HepG2 (cell line): ENCODE measurements around the gene RNF126. TPM values are rescaled to one million over a fixed set of nuclear protein-coding genes. Genes with fewer than 3 reads are reported as not detected.

Experiments
- ARID2 ChIP-seq: sonication (generic); formaldehyde crosslinking; IDR thresholded peaks from 2 replicates; pipeline ENCODE4 v1.8.1; 2022; ENCODE audit warnings: mild to moderate bottlenecking, missing genetic modification reagents, borderline replicate concordance
- ARNTL ChIP-seq: sonication (generic); formaldehyde crosslinking; IDR thresholded peaks from 2 replicates; pipeline ENCODE4 v1.4.0; 2020; ENCODE audit warnings: mild to moderate bottlenecking, missing genetic modification reagents
- HINFP ChIP-seq: sonication (generic); formaldehyde crosslinking; IDR thresholded peaks from 2 replicates; pipeline ENCODE4 v1.4.0; 2020; ENCODE audit warnings: low read depth, mild to moderate bottlenecking, missing genetic modification reagents
- HOXA9 ChIP-seq: sonication (generic); formaldehyde crosslinking; IDR thresholded peaks from 2 replicates; pipeline ENCODE4 v1.8.1; 2022; ENCODE audit warnings: missing genetic modification reagents, mild to moderate bottlenecking, moderate library complexity, borderline replicate concordance
- IRX3 ChIP-seq: sonication (generic); formaldehyde crosslinking; IDR thresholded peaks from 2 replicates; pipeline ENCODE4 v1.8.1; 2023; ENCODE audit warnings: mild to moderate bottlenecking, low read depth, missing genetic modification reagents, borderline replicate concordance
- KDM5B ChIP-seq: sonication (generic); formaldehyde crosslinking; IDR thresholded peaks from 2 replicates; pipeline ENCODE4 v1.4.0; 2020; ENCODE audit warnings: missing genetic modification reagents, mild to moderate bottlenecking, borderline replicate concordance
- NBN ChIP-seq: fragments of 450-650 bp; conservative IDR thresholded peaks from 2 replicates; pipeline ENCODE4 v1.6.1; 2017
- POLR2AphosphoS2 ChIP-seq: IDR thresholded peaks from 2 replicates; pipeline ENCODE4 v1.6.1; 2011; ENCODE audit warnings: low read depth, low read length, improper control_type of control experiment
- SNAPC2 ChIP-seq: sonication (generic); formaldehyde crosslinking; IDR thresholded peaks from 2 replicates; pipeline ENCODE4 v1.8.1; 2022; ENCODE audit warnings: mild to moderate bottlenecking, missing genetic modification reagents
- SRY ChIP-seq: sonication (generic); formaldehyde crosslinking; IDR thresholded peaks from 2 replicates; pipeline ENCODE4 v1.8.0; 2022; ENCODE audit warnings: mild to moderate bottlenecking, missing genetic modification reagents
- TCF12 ChIP-seq, 2 experiments: fragments of 450-650 bp in 1 of 2; sonication (generic) in 1 of 2; formaldehyde crosslinking in 1 of 2; IDR thresholded peaks; 2 replicates each; pipeline versions ENCODE4 v1.6.1 to v1.8.0; 2017 to 2022; ENCODE audit warnings: antibody characterized with exemption in 1 of 2, mild to moderate bottlenecking in 1 of 2, missing genetic modification reagents in 1 of 2, moderate library complexity in 1 of 2
- ZBTB42 ChIP-seq: sonication (generic); formaldehyde crosslinking; IDR thresholded peaks from 2 replicates; pipeline ENCODE4 v1.5.0; 2020; ENCODE audit warnings: mild to moderate bottlenecking, missing genetic modification reagents
- ZNF616 ChIP-seq: sonication (generic); formaldehyde crosslinking; IDR thresholded peaks from 2 replicates; pipeline ENCODE4 v1.5.0; 2020; ENCODE audit warnings: low read depth, mild to moderate bottlenecking, missing genetic modification reagents
- ZSCAN30 ChIP-seq: sonication (generic); formaldehyde crosslinking; IDR thresholded peaks from 2 replicates; pipeline ENCODE4 v1.5.0; 2020; ENCODE audit warnings: mild to moderate bottlenecking, missing genetic modification reagents
- polyA plus RNA-seq, 8 experiments: library from polyadenylated mRNA; depleted of rRNA in 3 of 8; stranded (reverse) in 7 of 8; unstranded in 1 of 8; fragments of >200 nt; fragmentation: Illumina TruSeq in 4 of 8; extraction: Trizol in 4 of 8; gene quantifications; 2 replicates each; pipeline versions ENCODE4 v1.2.1 to v1.2.3, GENCODE V29; 2011 to 2016; ENCODE audit warnings: low read depth in 4 of 8, missing spikeins in 1 of 8, mixed read lengths in 1 of 8; ENCODE audit not compliant: insufficient read depth in 1 of 8
- total RNA-seq, 5 experiments: library from RNA; depleted of rRNA; stranded (reverse); fragments of >200 nt; fragmentation: Illumina TruSeq; extraction: Trizol; gene quantifications; 2 replicates each; pipeline ENCODE4 v1.2.3, GENCODE V29; 2016; ENCODE audit warnings: low read depth in 1 of 5
- TF ChIP-seq, protein P1 (sequence below): sonication (generic); formaldehyde crosslinking; IDR thresholded peaks from 2 replicates; pipeline ENCODE4 v1.9.0; 2021; ENCODE audit warnings: missing genetic modification reagents, mild to moderate bottlenecking, borderline replicate concordance
- TF ChIP-seq, protein P2 (sequence below): sonication (generic); formaldehyde crosslinking; IDR thresholded peaks from 2 replicates; pipeline ENCODE4 v1.4.0; 2020; ENCODE audit warnings: missing genetic modification reagents
- TF ChIP-seq, protein P3 (sequence below): sonication (generic); formaldehyde crosslinking; IDR thresholded peaks from 2 replicates; pipeline ENCODE4 v1.4.0; 2020; ENCODE audit warnings: missing genetic modification reagents
- TF ChIP-seq, protein P4 (sequence below): sonication (generic); formaldehyde crosslinking; IDR thresholded peaks from 2 replicates; pipeline ENCODE4 v1.4.0; 2020; ENCODE audit warnings: mild to moderate bottlenecking, missing genetic modification reagents

The RNF126 gene
- total and polyA plus RNA-seq, 2 of the 13 experiments (the other 11 are each of a cell fraction or from before 2014, with no cell fraction given), result 23.2 to 34.0 TPM

DNA sequence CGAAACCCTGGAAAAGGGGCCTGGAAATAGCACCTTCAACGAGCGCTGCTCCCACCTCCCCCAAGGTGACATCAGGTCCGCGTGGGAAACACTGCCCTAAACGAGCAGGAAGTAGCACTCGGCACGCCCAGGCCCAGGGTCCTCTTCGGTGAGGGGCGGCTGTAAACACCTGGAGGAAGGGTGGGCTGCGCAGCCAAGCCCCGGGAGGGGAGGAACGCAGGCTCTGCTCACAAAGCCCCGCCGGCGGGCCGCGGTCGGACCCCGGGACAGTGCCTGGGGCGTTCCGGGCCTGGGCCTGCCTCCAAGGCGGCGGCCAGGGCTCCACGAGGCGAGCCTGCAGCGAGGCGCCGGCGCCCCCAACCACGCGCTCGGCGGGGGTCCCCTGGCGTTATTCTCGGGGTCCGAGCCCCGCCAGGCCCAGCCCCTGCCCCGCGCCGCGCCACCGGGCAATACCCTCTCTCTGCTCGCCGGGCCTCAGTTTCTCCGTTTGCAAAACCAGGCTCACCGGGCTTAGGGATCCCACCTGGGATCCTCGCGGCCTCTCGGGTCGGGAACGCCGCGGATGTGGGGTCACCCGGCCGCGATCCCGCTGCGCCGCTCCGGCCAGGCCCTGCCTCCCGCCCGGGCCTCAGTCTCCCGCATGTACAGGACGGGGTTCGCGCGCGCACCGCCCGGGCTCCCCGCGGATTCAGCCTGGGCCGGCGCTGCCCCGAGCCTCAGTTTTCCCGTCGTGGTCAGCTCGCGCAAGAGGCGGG, 630 bp downstream of the RNF126 start (continued):
- no peak for TF ChIP-seq POLR2AphosphoS2
- no peak for TF ChIP-seq NBN
- TF ChIP-seq ZSCAN30 (CRISPR knock-in tag), result no peak
- TF ChIP-seq ARID2 (CRISPR knock-in tag), result no peak
- TF ChIP-seq ARNTL (CRISPR knock-in tag), result no peak
- TF ChIP-seq, protein P1, sequence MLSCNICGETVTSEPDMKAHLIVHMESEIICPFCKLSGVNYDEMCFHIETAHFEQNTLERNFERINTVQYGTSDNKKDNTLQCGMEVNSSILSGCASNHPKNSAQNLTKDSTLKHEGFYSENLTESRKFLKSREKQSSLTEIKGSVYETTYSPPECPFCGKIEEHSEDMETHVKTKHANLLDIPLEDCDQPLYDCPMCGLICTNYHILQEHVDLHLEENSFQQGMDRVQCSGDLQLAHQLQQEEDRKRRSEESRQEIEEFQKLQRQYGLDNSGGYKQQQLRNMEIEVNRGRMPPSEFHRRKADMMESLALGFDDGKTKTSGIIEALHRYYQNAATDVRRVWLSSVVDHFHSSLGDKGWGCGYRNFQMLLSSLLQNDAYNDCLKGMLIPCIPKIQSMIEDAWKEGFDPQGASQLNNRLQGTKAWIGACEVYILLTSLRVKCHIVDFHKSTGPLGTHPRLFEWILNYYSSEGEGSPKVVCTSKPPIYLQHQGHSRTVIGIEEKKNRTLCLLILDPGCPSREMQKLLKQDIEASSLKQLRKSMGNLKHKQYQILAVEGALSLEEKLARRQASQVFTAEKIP, result no peak
- TF ChIP-seq HINFP (CRISPR knock-in tag), result peak; percentile 48; the same call in 1 of the 2 replicates
- no peak; the same call in 1 of the 2 replicates for TF ChIP-seq SRY
- TF ChIP-seq IRX3 (CRISPR knock-in tag), result no peak
- TF ChIP-seq KDM5B (CRISPR knock-in tag), result no peak; the same call in 1 of the 2 replicates
- no peak for TF ChIP-seq SNAPC2
- no peak for TF ChIP-seq TCF12 (IDR thresholded peaks at IDR 0.05)
- TF ChIP-seq TCF12 (CRISPR knock-in tag; IDR thresholded peaks at IDR 0.05), result no peak
- no peak for TF ChIP-seq ZNF616 (CRISPR knock-in tag)
- TF ChIP-seq, protein P2, sequence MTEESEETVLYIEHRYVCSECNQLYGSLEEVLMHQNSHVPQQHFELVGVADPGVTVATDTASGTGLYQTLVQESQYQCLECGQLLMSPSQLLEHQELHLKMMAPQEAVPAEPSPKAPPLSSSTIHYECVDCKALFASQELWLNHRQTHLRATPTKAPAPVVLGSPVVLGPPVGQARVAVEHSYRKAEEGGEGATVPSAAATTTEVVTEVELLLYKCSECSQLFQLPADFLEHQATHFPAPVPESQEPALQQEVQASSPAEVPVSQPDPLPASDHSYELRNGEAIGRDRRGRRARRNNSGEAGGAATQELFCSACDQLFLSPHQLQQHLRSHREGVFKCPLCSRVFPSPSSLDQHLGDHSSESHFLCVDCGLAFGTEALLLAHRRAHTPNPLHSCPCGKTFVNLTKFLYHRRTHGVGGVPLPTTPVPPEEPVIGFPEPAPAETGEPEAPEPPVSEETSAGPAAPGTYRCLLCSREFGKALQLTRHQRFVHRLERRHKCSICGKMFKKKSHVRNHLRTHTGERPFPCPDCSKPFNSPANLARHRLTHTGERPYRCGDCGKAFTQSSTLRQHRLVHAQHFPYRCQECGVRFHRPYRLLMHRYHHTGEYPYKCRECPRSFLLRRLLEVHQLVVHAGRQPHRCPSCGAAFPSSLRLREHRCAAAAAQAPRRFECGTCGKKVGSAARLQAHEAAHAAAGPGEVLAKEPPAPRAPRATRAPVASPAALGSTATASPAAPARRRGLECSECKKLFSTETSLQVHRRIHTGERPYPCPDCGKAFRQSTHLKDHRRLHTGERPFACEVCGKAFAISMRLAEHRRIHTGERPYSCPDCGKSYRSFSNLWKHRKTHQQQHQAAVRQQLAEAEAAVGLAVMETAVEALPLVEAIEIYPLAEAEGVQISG (CRISPR knock-in tag), result peak; percentile 6; the same call in 1 of the 2 replicates
- TF ChIP-seq HOXA9 (CRISPR knock-in tag), result no peak; the same call in 1 of the 2 replicates
- TF ChIP-seq ZBTB42 (CRISPR knock-in tag), result no peak
- TF ChIP-seq, protein P3, sequence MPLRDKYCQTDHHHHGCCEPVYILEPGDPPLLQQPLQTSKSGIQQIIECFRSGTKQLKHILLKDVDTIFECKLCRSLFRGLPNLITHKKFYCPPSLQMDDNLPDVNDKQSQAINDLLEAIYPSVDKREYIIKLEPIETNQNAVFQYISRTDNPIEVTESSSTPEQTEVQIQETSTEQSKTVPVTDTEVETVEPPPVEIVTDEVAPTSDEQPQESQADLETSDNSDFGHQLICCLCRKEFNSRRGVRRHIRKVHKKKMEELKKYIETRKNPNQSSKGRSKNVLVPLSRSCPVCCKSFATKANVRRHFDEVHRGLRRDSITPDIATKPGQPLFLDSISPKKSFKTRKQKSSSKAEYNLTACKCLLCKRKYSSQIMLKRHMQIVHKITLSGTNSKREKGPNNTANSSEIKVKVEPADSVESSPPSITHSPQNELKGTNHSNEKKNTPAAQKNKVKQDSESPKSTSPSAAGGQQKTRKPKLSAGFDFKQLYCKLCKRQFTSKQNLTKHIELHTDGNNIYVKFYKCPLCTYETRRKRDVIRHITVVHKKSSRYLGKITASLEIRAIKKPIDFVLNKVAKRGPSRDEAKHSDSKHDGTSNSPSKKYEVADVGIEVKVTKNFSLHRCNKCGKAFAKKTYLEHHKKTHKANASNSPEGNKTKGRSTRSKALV (CRISPR knock-in tag), result no peak
- TF ChIP-seq, protein P4, sequence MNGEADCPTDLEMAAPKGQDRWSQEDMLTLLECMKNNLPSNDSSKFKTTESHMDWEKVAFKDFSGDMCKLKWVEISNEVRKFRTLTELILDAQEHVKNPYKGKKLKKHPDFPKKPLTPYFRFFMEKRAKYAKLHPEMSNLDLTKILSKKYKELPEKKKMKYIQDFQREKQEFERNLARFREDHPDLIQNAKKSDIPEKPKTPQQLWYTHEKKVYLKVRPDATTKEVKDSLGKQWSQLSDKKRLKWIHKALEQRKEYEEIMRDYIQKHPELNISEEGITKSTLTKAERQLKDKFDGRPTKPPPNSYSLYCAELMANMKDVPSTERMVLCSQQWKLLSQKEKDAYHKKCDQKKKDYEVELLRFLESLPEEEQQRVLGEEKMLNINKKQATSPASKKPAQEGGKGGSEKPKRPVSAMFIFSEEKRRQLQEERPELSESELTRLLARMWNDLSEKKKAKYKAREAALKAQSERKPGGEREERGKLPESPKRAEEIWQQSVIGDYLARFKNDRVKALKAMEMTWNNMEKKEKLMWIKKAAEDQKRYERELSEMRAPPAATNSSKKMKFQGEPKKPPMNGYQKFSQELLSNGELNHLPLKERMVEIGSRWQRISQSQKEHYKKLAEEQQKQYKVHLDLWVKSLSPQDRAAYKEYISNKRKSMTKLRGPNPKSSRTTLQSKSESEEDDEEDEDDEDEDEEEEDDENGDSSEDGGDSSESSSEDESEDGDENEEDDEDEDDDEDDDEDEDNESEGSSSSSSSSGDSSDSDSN (CRISPR knock-in tag), result peak; percentile 32; the same call in 1 of the 2 replicates
